HepG2 (cell line): ENCODE measurements around the gene CTDNEP1. TPM values are rescaled to one million over a fixed set of nuclear protein-coding genes. Genes with fewer than 3 reads are reported as not detected.

Source experiments
- DRAP1 ChIP-seq: IDR thresholded peaks from 2 replicates; pipeline ENCODE4 v1.6.1; 2016; ENCODE audit warnings: missing genetic modification reagents, missing compliant biosample characterization
- IRX3 ChIP-seq: sonication (generic); formaldehyde crosslinking; IDR thresholded peaks from 2 replicates; pipeline ENCODE4 v1.8.1; 2023; ENCODE audit warnings: mild to moderate bottlenecking, low read depth, missing genetic modification reagents, borderline replicate concordance
- MBD4 ChIP-seq: IDR thresholded peaks from 2 replicates; pipeline ENCODE4 v1.6.1; 2012; ENCODE audit warnings: low read length, inconsistent platforms, borderline replicate concordance
- MED13 ChIP-seq: sonication (generic); formaldehyde crosslinking; IDR thresholded peaks from 2 replicates; pipeline ENCODE4 v1.5.0; 2020; ENCODE audit warnings: missing genetic modification reagents
- MLLT10 ChIP-seq: sonication (generic); formaldehyde crosslinking; IDR thresholded peaks from 2 replicates; pipeline ENCODE4 v1.4.0; 2020; ENCODE audit warnings: missing genetic modification reagents
- MTF2 ChIP-seq: sonication (generic); formaldehyde crosslinking; IDR thresholded peaks from 2 replicates; pipeline ENCODE4 v1.5.0; 2020; ENCODE audit warnings: missing genetic modification reagents, borderline replicate concordance
- MXI1 ChIP-seq: IDR thresholded peaks from 3 replicates; pipeline ENCODE4 v1.6.1; 2012; ENCODE audit warnings: low read depth, low read length, inconsistent platforms, borderline replicate concordance
- PHF20 ChIP-seq: sonication (generic); formaldehyde crosslinking; IDR thresholded peaks from 2 replicates; pipeline ENCODE4 v1.5.0; 2020; ENCODE audit warnings: mild to moderate bottlenecking, missing genetic modification reagents
- PRDM10 ChIP-seq: sonication (generic); formaldehyde crosslinking; IDR thresholded peaks from 2 replicates; pipeline ENCODE4 v1.4.0; 2020; ENCODE audit warnings: low read depth, missing genetic modification reagents
- SRSF9 ChIP-seq: fragments of 200-400 bp; formaldehyde crosslinking; IDR thresholded peaks from 2 replicates; pipeline ENCODE4 v1.6.1; 2018; ENCODE audit warnings: borderline replicate concordance, mild to moderate bottlenecking, low read depth, low read length; ENCODE audit not compliant: insufficient read depth, poor library complexity, severe bottlenecking
- XBP1 ChIP-seq: sonication (generic); formaldehyde crosslinking; IDR thresholded peaks from 2 replicates; pipeline ENCODE4 v1.5.0; 2020; ENCODE audit warnings: missing genetic modification reagents
- ZBTB3 ChIP-seq: sonication (generic); formaldehyde crosslinking; IDR thresholded peaks from 2 replicates; pipeline ENCODE4 v1.4.0; 2020; ENCODE audit warnings: low read depth, mild to moderate bottlenecking, moderate library complexity, missing genetic modification reagents, borderline replicate concordance
- ZNF3 ChIP-seq: IDR thresholded peaks from 2 replicates; pipeline ENCODE4 v1.7.0; 2017; ENCODE audit warnings: inconsistent platforms
- ZNF318 ChIP-seq: sonication (generic); formaldehyde crosslinking; IDR thresholded peaks from 2 replicates; pipeline ENCODE4 v1.4.0; 2020; ENCODE audit warnings: mild to moderate bottlenecking, missing genetic modification reagents
- ZNF382 ChIP-seq: sonication (generic); formaldehyde crosslinking; IDR thresholded peaks from 2 replicates; pipeline ENCODE4 v1.5.0; 2020; ENCODE audit warnings: missing genetic modification reagents, mild to moderate bottlenecking, borderline replicate concordance
- ZNF607 ChIP-seq: sonication (generic); formaldehyde crosslinking; IDR thresholded peaks from 2 replicates; pipeline ENCODE4 v1.5.1; 2020; ENCODE audit warnings: missing genetic modification reagents, mild to moderate bottlenecking, borderline replicate concordance
- polyA plus RNA-seq, 8 experiments: library from polyadenylated mRNA; depleted of rRNA in 3 of 8; stranded (reverse) in 7 of 8; unstranded in 1 of 8; fragments of >200 nt; fragmentation: Illumina TruSeq in 4 of 8; extraction: Trizol in 4 of 8; gene quantifications; 2 replicates each; pipeline versions ENCODE4 v1.2.1 to v1.2.3, GENCODE V29; 2011 to 2016; ENCODE audit warnings: low read depth in 4 of 8, missing spikeins in 1 of 8, mixed read lengths in 1 of 8; ENCODE audit not compliant: insufficient read depth in 1 of 8
- total RNA-seq, 5 experiments: library from RNA; depleted of rRNA; stranded (reverse); fragments of >200 nt; fragmentation: Illumina TruSeq; extraction: Trizol; gene quantifications; 2 replicates each; pipeline ENCODE4 v1.2.3, GENCODE V29; 2016; ENCODE audit warnings: low read depth in 1 of 5

CTDNEP1 gene
- total and polyA plus RNA-seq, 2 of the 13 experiments (the other 11 are each of a cell fraction or from before 2014, with no cell fraction given) = 19.8 to 118 TPM

GRCh38 chr17:7214300-7215135, 37.0 kb downstream of the CTDNEP1 start (continued):
- TF ChIP-seq PRDM10 (CRISPR knock-in tag) = 0 out of 2 replicates have a peak, but pooled peaks have one; percentile 63
- no peak for TF ChIP-seq MTF2 (CRISPR knock-in tag)
- no peak for TF ChIP-seq ZNF607 (CRISPR knock-in tag)
- TF ChIP-seq DRAP1 = 0 out of 2 replicates have a peak, but pooled peaks have one; percentile 42
- no peak for TF ChIP-seq IRX3 (CRISPR knock-in tag)
- TF ChIP-seq MXI1 = 0 out of 3 replicates have a peak, but pooled peaks have one; percentile 2
- TF ChIP-seq XBP1 (CRISPR knock-in tag) = no peak
- no peak for TF ChIP-seq PHF20 (CRISPR knock-in tag)
- TF ChIP-seq ZNF318 = no peak
- no peak for TF ChIP-seq MBD4
- no peak for TF ChIP-seq ZNF382
- TF ChIP-seq ZNF3 = no peak
- no peak for TF ChIP-seq MED13 (CRISPR knock-in tag)
- no peak for TF ChIP-seq ZBTB3 (CRISPR knock-in tag)
- TF ChIP-seq SRSF9 = no peak
- no peak for TF ChIP-seq MLLT10 (CRISPR knock-in tag)
